Neural cell (in vitro differentiated cells): ENCODE data around the gene DAP3.
"Not testable (repeated sequence)": the region's sequence is repeated elsewhere in the genome, so short reads cannot be mapped to it uniquely, and the experiment has no call there.

Experiments used
- CTCF ChIP-seq: fragments of 450-650 bp; IDR thresholded peaks from 2 replicates; pipeline ENCODE4 v1.5.1; 2014; ENCODE audit warnings: antibody characterized with exemption, mild to moderate bottlenecking, moderate library complexity; ENCODE audit not compliant: poor library complexity, severe bottlenecking
- EP300 ChIP-seq: fragments of 450-650 bp; conservative IDR thresholded peaks from 2 replicates; pipeline ENCODE4 v1.6.1; 2014; ENCODE audit warnings: antibody characterized with exemption, mild to moderate bottlenecking, moderate library complexity; ENCODE audit not compliant: poor library complexity, severe bottlenecking
- POLR2AphosphoS5 ChIP-seq: IDR thresholded peaks from 2 replicates; pipeline ENCODE4 v1.6.1; 2012
- RAD21 ChIP-seq: fragments of 450-650 bp; conservative IDR thresholded peaks from 2 replicates; pipeline ENCODE4 v1.6.1; 2014; ENCODE audit warnings: antibody characterized with exemption, mild to moderate bottlenecking, moderate library complexity
- SMC3 ChIP-seq: fragments of 450-650 bp; conservative IDR thresholded peaks from 2 replicates; pipeline ENCODE4 v1.6.1; 2014; ENCODE audit warnings: antibody characterized with exemption, mild to moderate bottlenecking, moderate library complexity; ENCODE audit not compliant: poor library complexity

- TF ChIP-seq POLR2AphosphoS5, CTCF, RAD21, EP300, SMC3: not testable (repeated sequence)
These were observed 58.7 kb downstream of the DAP3 start for GRCh38 chr1:155747586-155747985.
